Naive thymus-derived CD4-positive, alpha-beta T cell (primary cell): ENCODE results near the gene CASP8AP2. TPM values are rescaled to one million over a fixed set of nuclear protein-coding genes. Genes with fewer than 3 reads are reported as not detected.
A peak's percentile ranks its signal among the peaks of the same experiment; 100 is the strongest.

Experiments used
- ATAC-seq: fragments of 150-1000 bp; cut with Tn5 transposase; 2 replicates; pipeline ENCODE4 v1.10.0; 2021; ENCODE audit warnings: mild to moderate bottlenecking, moderate library complexity
- CTCF ChIA-PET: fragments of 350-600 bp; sonication (Branson Sonifier 250); formaldehyde crosslinking; loops from one replicate; lab custom pipeline; 2021; ENCODE audit warnings: antibody characterized with exemption; lab: Charles Lee
- POLR2A ChIA-PET: fragments of 350-600 bp; sonication (Branson Sonifier 250); formaldehyde crosslinking; loops from one replicate; lab custom pipeline; 2021; ENCODE audit warnings: antibody characterized with exemption, inconsistent platforms; lab: Charles Lee
- DNase-seq, 9 donors: peaks; one replicate each; pipeline versions ENCODE4 v3.0.0 to v3.0.0-alpha.2; 2020 to 2022; ENCODE audit warnings: mixed read lengths in 1 of 9
- H3K27ac ChIP-seq: one replicate; pipeline ENCODE4 v1.7.0; 2013; ENCODE audit warnings: mild to moderate bottlenecking, low read depth, low read length, moderate library complexity
- H3K27me3 ChIP-seq, 2 donors: one replicate each; pipeline ENCODE4 v1.7.0; 2013; ENCODE audit warnings: low read length in 2 of 2, mild to moderate bottlenecking in 2 of 2, moderate library complexity in 2 of 2; ENCODE audit not compliant: control insufficient read depth in 2 of 2, insufficient read depth in 2 of 2
- H3K36me3 ChIP-seq, 3 experiments: 1 replicate in 2 of 3; 2 replicates in 1 of 3; pipeline ENCODE4 v1.7.0; 2013; ENCODE audit warnings: low read length in 3 of 3, mild to moderate bottlenecking in 3 of 3, moderate library complexity in 1 of 3; ENCODE audit not compliant: insufficient read depth in 3 of 3, control insufficient read depth in 2 of 3
- H3K4me1 ChIP-seq, 2 donors: one replicate each; pipeline ENCODE4 v1.7.0; 2013; ENCODE audit warnings: low read length in 2 of 2, mild to moderate bottlenecking in 2 of 2, moderate library complexity in 1 of 2; ENCODE audit not compliant: control insufficient read depth in 2 of 2, insufficient read depth in 2 of 2
- H3K4me3 ChIP-seq: 2 replicates; pipeline ENCODE4 v1.7.0; 2013; ENCODE audit warnings: mild to moderate bottlenecking, low read length
- H3K9me3 ChIP-seq, 3 experiments: 1 replicate in 2 of 3; 2 replicates in 1 of 3; pipeline ENCODE4 v1.7.0; 2013; ENCODE audit warnings: low read length in 3 of 3; ENCODE audit not compliant: control insufficient read depth in 2 of 3
- H3K27ac Mint-ChIP-seq, 9 donors: one replicate each; pipeline ENCODE4 v1.8.0; 2020 to 2022; ENCODE audit warnings: mixed read lengths in 9 of 9, mild to moderate bottlenecking in 8 of 9, moderate library complexity in 5 of 9, inconsistent platforms in 2 of 9
- H3K27me3 Mint-ChIP-seq, 5 donors: one replicate each; pipeline ENCODE4 v1.8.0; 2021 to 2022; ENCODE audit warnings: mixed read lengths in 5 of 5, mild to moderate bottlenecking in 1 of 5
- H3K36me3 Mint-ChIP-seq, 5 donors: one replicate each; pipeline ENCODE4 v1.8.0; 2020 to 2022; ENCODE audit warnings: mixed read lengths in 5 of 5, mild to moderate bottlenecking in 3 of 5, inconsistent platforms in 1 of 5
- H3K4me1 Mint-ChIP-seq, 7 donors: one replicate each; pipeline ENCODE4 v1.8.0; 2020 to 2022; ENCODE audit warnings: mixed read lengths in 7 of 7, mild to moderate bottlenecking in 3 of 7, inconsistent platforms in 1 of 7
- H3K4me3 Mint-ChIP-seq, 10 donors: one replicate each; pipeline ENCODE4 v1.8.0; 2020 to 2022; ENCODE audit warnings: mild to moderate bottlenecking in 10 of 10, mixed read lengths in 10 of 10, moderate library complexity in 6 of 10, inconsistent platforms in 2 of 10
- H3K9me3 Mint-ChIP-seq, 11 donors: one replicate each; pipeline ENCODE4 v1.8.0; 2020 to 2022; ENCODE audit warnings: mixed read lengths in 11 of 11, mild to moderate bottlenecking in 4 of 11, inconsistent platforms in 1 of 11, moderate library complexity in 1 of 11
- intact Hi-C, 2 donors: fragments of 100-400 bp; cut with micrococcal nuclease; formaldehyde crosslinking; loops; one replicate each; pipeline ENCODE4 v1.15.1; 2023
- polyA plus RNA-seq, 2 donors: library from polyadenylated mRNA; unstranded; fragments of 300-500 nt; fragmentation: Illumina TruSeq; gene quantifications; one replicate each; pipeline ENCODE4 v1.2.3, GENCODE V29; 2021
- total RNA-seq, 6 experiments: library from RNA in 5 of 6; stranded (reverse) in 5 of 6; gene quantifications; 1 replicate in 5 of 6; 2 replicates in 1 of 6; pipeline ENCODE4 v1.2.3 and lab custom pipeline; 2021 to 2026

CASP8AP2 gene
- total and polyA plus RNA-seq, 7 experiments from 2014 or later: 21.2 to 51.0 (median 43.2) TPM

DNA sequence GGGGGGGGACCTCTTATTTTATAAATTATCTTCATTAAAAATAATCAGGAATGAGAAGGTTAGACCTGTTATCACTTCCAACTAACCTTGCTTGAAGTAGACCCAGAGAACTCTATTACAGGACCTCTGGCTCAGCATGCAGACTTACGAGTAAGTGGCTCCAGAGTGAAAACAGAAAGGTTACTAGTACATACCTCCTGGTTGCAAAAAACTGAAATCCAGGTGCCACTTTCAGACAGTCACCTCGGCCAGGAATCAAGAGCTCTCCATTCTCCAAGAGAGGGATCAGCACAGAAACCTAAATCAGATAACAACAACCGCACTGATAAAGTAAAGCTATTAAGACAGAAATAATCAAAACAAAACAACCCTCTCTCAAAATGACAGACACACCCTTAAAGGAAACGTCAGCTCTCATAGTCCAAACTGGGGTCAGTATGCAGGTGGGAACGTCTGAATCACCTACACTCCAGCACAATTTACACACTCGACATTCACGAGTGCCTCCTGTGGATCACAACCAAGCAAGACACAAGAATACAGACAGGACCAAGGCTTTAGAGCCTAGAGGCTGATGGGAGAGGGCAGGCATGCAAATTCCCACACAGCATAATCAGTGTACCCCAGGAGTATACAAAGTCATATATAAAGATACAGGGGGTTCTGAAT is 41.9 kb upstream of the CASP8AP2 start:
- intact Hi-C loops: no loop called here
- Histone ChIP-seq H3K9me3 (no peaks in the 10 kb centered on the region), H3K27ac (no peak overlapping the region), H3K4me3 (no peak overlapping the region), H3K36me3 (peaks cover 6 to 66% (median 11%) of the 10 kb centered on the region in 3 experiments), H3K4me1 (no peaks in the 10 kb centered on the region), H3K27me3 (no peaks in the 10 kb centered on the region)
- H3K9me3 Mint-ChIP-seq: peaks cover 0 to 7% (median 2%) of the 10 kb centered on the region in 11 donors
- H3K36me3 Mint-ChIP-seq: peaks cover 21 to 63% (median 57%) of the 10 kb centered on the region in 5 donors
- no peak for ATAC-seq
- ChIA-PET POLR2A (interaction anchor here (1.0 to 1.1 kb wide), 2 partner anchors 32 to 155 kb away, joined by 3 read pairs; partner anchors contain the start of gene MDN1), CTCF (interaction anchor here (0.6 kb wide), 1 partner anchor 139 kb away, joined by 5 read pairs; no protein-coding TSS in a partner anchor)
- no peak overlapping the region for H3K4me3 Mint-ChIP-seq
- H3K27me3 Mint-ChIP-seq: no peaks in the 10 kb centered on the region
- peaks cover under 1 to 9% (median 1%) of the 10 kb centered on the region in 7 donors for H3K4me1 Mint-ChIP-seq
- H3K27ac Mint-ChIP-seq: no peak overlapping the region
- DNase-seq: no peak

DNA sequence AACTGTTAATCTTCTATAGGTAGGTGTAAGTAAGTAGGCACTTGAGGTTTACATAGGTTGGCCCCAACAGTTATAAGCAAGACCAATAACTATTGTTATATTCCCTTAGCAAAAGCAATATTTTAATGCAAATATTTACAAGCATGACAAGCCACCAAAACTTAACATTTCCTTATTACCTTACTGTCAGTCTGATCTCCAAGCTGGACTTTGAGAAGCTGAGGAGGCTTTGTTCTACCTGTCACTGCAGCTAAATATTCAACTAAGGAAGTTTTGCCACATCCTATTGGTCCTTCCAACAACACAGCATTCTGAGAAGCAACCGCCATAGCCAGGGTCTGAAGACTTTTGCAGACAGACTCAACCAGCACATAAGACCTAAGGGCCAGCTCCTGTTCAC is 39.7 kb upstream of the CASP8AP2 start:
- ChIA-PET POLR2A (no interaction called here), CTCF (no interaction called here)
- intact Hi-C loops: no loop called here
- peaks cover 4 to 53% (median 6%) of the 10 kb centered on the region in 3 experiments for H3K36me3 ChIP-seq
- no peaks in the 10 kb centered on the region for H3K27me3 Mint-ChIP-seq
- no peak overlapping the region for H3K27ac Mint-ChIP-seq
- H3K4me3 Mint-ChIP-seq: no peak overlapping the region
- no peak overlapping the region for H3K4me3 ChIP-seq
- peaks cover 17 to 57% (median 42%) of the 10 kb centered on the region in 5 donors for H3K36me3 Mint-ChIP-seq
- no peaks in the 10 kb centered on the region for H3K9me3 ChIP-seq
- H3K27ac ChIP-seq: no peak overlapping the region
- peaks cover 16 to 20% of the 10 kb centered on the region in 2 donors for H3K4me1 ChIP-seq
- H3K9me3 Mint-ChIP-seq: no peaks in the 10 kb centered on the region
- no peak for ATAC-seq
- H3K27me3 ChIP-seq: no peaks in the 10 kb centered on the region
- DNase-seq: no peak
- peaks cover 22 to 30% (median 23%) of the 10 kb centered on the region in 7 donors for H3K4me1 Mint-ChIP-seq

DNA sequence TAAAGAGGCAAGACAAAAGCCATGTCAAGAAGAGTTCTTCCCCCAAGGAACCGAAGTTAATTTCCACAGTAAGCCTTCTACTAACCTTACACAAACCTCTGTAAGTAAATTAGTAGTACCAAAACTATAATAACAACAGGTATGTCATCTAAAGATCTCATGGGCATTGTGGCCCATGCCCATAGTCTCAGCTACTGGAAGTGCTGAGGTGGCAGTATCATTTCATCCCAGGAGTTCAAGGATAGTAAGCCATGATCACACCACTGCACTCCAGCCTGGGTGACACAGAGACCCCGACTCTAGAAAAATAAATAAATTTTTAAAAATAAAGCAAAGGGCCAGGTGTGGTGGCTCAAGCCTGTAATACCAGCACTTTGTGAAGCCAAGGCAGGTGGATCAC is 39.3 kb upstream of the CASP8AP2 start:
- H3K4me3 Mint-ChIP-seq: no peak overlapping the region
- H3K27me3 Mint-ChIP-seq: no peaks in the 10 kb centered on the region
- H3K27ac Mint-ChIP-seq: no peak overlapping the region
- H3K4me1 Mint-ChIP-seq: peaks cover 26 to 35% (median 27%) of the 10 kb centered on the region in 7 donors
- CTCF ChIA-PET: no interaction called here
- DNase-seq (no peak), ATAC-seq (no peak)
- Histone ChIP-seq H3K4me1 (peaks cover 16 to 21% of the 10 kb centered on the region in 2 donors), H3K27me3 (no peaks in the 10 kb centered on the region), H3K9me3 (no peaks in the 10 kb centered on the region), H3K27ac (no peak overlapping the region), H3K4me3 (no peak overlapping the region), H3K36me3 (peaks cover 4 to 49% (median 6%) of the 10 kb centered on the region in 3 experiments)
- no peaks in the 10 kb centered on the region for H3K9me3 Mint-ChIP-seq
- intact Hi-C loops: no loop called here
- POLR2A ChIA-PET: no interaction called here
- peaks cover 16 to 57% (median 40%) of the 10 kb centered on the region in 5 donors for H3K36me3 Mint-ChIP-seq

DNA sequence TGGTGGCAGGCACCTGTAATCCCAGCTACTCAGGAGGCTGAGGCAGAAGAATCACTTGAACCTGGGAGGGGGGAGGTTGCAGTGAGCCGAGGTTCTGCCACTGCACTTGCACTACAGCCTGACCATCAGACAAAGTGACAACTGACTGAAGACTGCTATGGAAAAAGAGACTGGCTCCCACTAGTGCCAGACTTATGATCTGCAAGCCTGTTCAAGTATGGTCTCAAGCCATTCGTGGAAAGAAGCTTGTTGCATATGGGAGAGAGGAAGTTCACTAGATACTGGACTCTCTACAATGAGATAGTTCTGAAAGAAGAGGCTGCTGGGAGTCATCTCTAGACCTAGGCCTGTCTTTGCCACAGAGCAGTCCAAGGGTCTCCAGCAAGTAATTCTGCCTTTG is 36.8 kb upstream of the CASP8AP2 start:
- peaks cover 16 to 21% of the 10 kb centered on the region in 2 donors for H3K4me1 ChIP-seq
- H3K9me3 ChIP-seq: no peaks in the 10 kb centered on the region
- no peak overlapping the region for H3K4me3 ChIP-seq
- Mint-ChIP-seq H3K27me3 (no peaks in the 10 kb centered on the region), H3K9me3 (no peaks in the 10 kb centered on the region), H3K4me1 (peaks cover 27 to 33% (median 30%) of the 10 kb centered on the region in 7 donors), H3K4me3 (peak overlapping the region in 8 of 10 donors; percentile 1 to 79 (median 46)), H3K27ac (peak overlapping the region in 3 of 9 donors; percentile 59 to 82 (median 65)), H3K36me3 (peaks cover 13 to 49% (median 32%) of the 10 kb centered on the region in 5 donors)
- peaks cover 4 to 31% (median 6%) of the 10 kb centered on the region in 3 experiments for H3K36me3 ChIP-seq
- intact Hi-C loops: no loop called here
- H3K27me3 ChIP-seq: no peaks in the 10 kb centered on the region
- POLR2A ChIA-PET: interaction anchor here (1.6 kb wide), 1 partner anchor 27 kb away, joined by 6 read pairs; the partner anchor contains the start of gene MDN1
- CTCF ChIA-PET: interaction anchor here (0.6 to 1.0 kb wide), 2 partner anchors 182 to 359 kb away, joined by 3 read pairs; no protein-coding TSS in a partner anchor
- ATAC-seq (peak; percentile 71), DNase-seq (no peak)
- no peak overlapping the region for H3K27ac ChIP-seq

DNA sequence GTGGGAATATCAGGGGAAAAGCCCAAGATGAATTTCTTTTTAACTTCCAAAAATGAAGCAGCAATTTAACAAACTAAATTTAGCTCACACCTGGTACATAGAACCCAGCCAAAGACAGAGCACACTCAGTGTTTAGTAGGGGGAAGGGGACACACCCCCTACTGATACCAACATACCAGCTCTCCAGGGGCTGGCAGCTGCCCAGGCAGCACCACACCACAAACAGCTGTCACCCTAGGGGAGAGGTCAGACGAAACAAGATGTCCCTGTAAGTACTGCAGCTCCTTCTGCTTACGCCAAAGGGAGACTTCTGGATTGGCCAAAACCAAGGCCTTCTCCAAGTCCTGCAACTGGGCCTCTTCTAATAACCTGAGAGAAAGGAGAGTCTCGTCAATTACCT is 36.1 kb upstream of the CASP8AP2 start:
- Histone ChIP-seq H3K27ac (no peak overlapping the region), H3K4me3 (no peak overlapping the region), H3K36me3 (peaks cover 0 to 25% (median 4%) of the 10 kb centered on the region in 3 experiments), H3K4me1 (peaks cover 16 to 21% of the 10 kb centered on the region in 2 donors), H3K9me3 (no peaks in the 10 kb centered on the region), H3K27me3 (no peaks in the 10 kb centered on the region)
- intact Hi-C loops: no loop called here
- ChIA-PET CTCF (interaction anchor here (1.0 kb wide), 1 partner anchor 359 kb away, joined by 3 read pairs; no protein-coding TSS in a partner anchor), POLR2A (interaction anchor here (0.5 to 1.6 kb wide), 2 partner anchors 17 to 26 kb away, joined by 4 to 6 read pairs; partner anchors contain the start of gene MDN1)
- H3K27ac Mint-ChIP-seq: peak overlapping the region in 3 of 9 donors; percentile 56 to 72 (median 65)
- DNase-seq (no peak), ATAC-seq (no peak)
- H3K36me3 Mint-ChIP-seq: peaks cover 8 to 42% (median 25%) of the 10 kb centered on the region in 5 donors
- H3K4me3 Mint-ChIP-seq: peak overlapping the region in 7 of 10 donors; percentile 71 to 86 (median 72)
- H3K4me1 Mint-ChIP-seq: peaks cover 27 to 33% (median 28%) of the 10 kb centered on the region in 7 donors
- no peaks in the 10 kb centered on the region for H3K9me3 Mint-ChIP-seq
- no peaks in the 10 kb centered on the region for H3K27me3 Mint-ChIP-seq

DNA sequence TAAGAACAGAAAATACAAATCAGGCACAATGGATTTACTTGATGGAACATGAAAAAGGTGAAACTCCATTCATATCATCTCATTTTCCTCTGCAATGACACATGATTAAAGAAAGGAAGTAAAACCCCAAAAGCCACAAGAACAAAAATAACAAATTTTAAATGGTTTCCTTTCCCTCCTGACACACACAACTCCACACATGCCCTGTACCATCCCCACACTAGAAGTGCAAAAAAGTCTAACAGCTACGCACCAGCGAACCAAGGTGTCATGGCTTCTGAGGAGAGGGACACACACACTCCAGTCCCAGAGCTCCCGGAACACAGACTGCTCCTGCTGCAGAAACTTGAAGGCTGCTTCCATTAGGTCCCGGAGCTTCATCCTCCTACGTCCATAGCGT is 35.4 kb upstream of the CASP8AP2 start:
- intact Hi-C loops: loop anchor here (1.0 kb wide), 3 partner anchors 25 to 685 kb away; partner anchors contain the start of genes MDN1 (in 2 of the 2) and CASP8AP2 (in 1 of the 2)
- peaks cover 25 to 33% (median 28%) of the 10 kb centered on the region in 7 donors for H3K4me1 Mint-ChIP-seq
- H3K27ac Mint-ChIP-seq: peak overlapping the region; percentile 28 to 80 (median 72)
- ChIA-PET CTCF (interaction anchor here (0.5 kb wide), 1 partner anchor 36 kb away, joined by 3 read pairs; no protein-coding TSS in a partner anchor), POLR2A (interaction anchor here (0.7 to 1.6 kb wide), 5 partner anchors 14 to 64 kb away, joined by 3 to 6 read pairs (median 3); partner anchors contain the start of genes CASP8AP2 and MDN1)
- Histone ChIP-seq H3K9me3 (no peaks in the 10 kb centered on the region), H3K36me3 (peaks cover 0 to 20% (median 4%) of the 10 kb centered on the region in 3 experiments), H3K4me1 (peaks cover 16 to 21% of the 10 kb centered on the region in 2 donors), H3K27me3 (no peaks in the 10 kb centered on the region), H3K4me3 (no peak overlapping the region), H3K27ac (no peak overlapping the region)
- ATAC-seq: peak; percentile 64
- H3K36me3 Mint-ChIP-seq: peaks cover 5 to 38% (median 21%) of the 10 kb centered on the region in 5 donors
- H3K27me3 Mint-ChIP-seq: no peaks in the 10 kb centered on the region
- H3K9me3 Mint-ChIP-seq: no peaks in the 10 kb centered on the region
- peak overlapping the region; percentile 63 to 86 (median 72) for H3K4me3 Mint-ChIP-seq
- DNase-seq: peak in 6 of 9 donors; percentile 45 to 65 (median 54)
